GM12891 (cell line): Measurements from ENCODE around the gene SERPINH1.

Experiments
- POLR2A ChIP-seq: IDR thresholded peaks from 2 replicates; pipeline ENCODE4 v1.6.1; 2011; ENCODE audit warnings: low read depth, low read length, control low read depth
- POLR2AphosphoS5 ChIP-seq: IDR thresholded peaks from 2 replicates; pipeline ENCODE4 v1.6.1; 2011; ENCODE audit warnings: low read depth, low read length, control low read depth
- SPI1 ChIP-seq: IDR thresholded peaks from 2 replicates; pipeline ENCODE4 v1.6.1; 2011; ENCODE audit warnings: low read depth, low read length, control low read depth
- TAF1 ChIP-seq: IDR thresholded peaks from 2 replicates; pipeline ENCODE4 v1.6.1; 2011; ENCODE audit warnings: low read depth, low read length, control low read depth

GRCh38 chr11:75516140-75516539 is 45.9 kb upstream of the SERPINH1 start:
- TF ChIP-seq SPI1: no peak
- no peak for TF ChIP-seq POLR2A
- TF ChIP-seq POLR2AphosphoS5: no peak
- no peak for TF ChIP-seq TAF1
